Cardiac muscle cell (in vitro differentiated cells and primary cell): Measurements from ENCODE around the gene L3MBTL1. TPM values are rescaled to one million over a fixed set of nuclear protein-coding genes. Genes with fewer than 3 reads are reported as not detected.
A peak's percentile ranks its signal among the peaks of the same experiment; 100 is the strongest.

ENCODE experiments used
- DNase-seq, 2 donors: peaks; one replicate each; pipeline versions ENCODE4 v3.0.0 to v3.0.0-alpha.2; 2010 to 2017; ENCODE audit warnings: low read depth in 1 of 2, low spot score in 1 of 2
- H3K27ac ChIP-seq: fragments of 200-600 bp; sonication (generic); 2 replicates; pipeline ENCODE4 v1.5.1; 2016
- H3K27me3 ChIP-seq: fragments of 200-600 bp; sonication (generic); 2 replicates; pipeline ENCODE4 v1.6.0; 2016; ENCODE audit warnings: control low read depth
- H3K36me3 ChIP-seq: fragments of 200-600 bp; sonication (generic); 2 replicates; pipeline ENCODE4 v1.5.1; 2016; ENCODE audit warnings: control low read depth
- H3K4me1 ChIP-seq: fragments of 200-600 bp; sonication (generic); 2 replicates; pipeline ENCODE4 v1.8.1; 2017; ENCODE audit warnings: low read depth, mild to moderate bottlenecking, mixed run types
- H3K4me3 ChIP-seq: fragments of 200-600 bp; sonication (generic); 2 replicates; pipeline ENCODE4 v1.5.1; 2016; ENCODE audit warnings: mild to moderate bottlenecking
- H3K9me3 ChIP-seq: fragments of 200-600 bp; sonication (generic); 2 replicates; pipeline ENCODE4 v1.5.1; 2017; ENCODE audit warnings: low read depth, mild to moderate bottlenecking, control low read depth
- polyA plus RNA-seq: library from polyadenylated mRNA; unstranded; fragments of >200 nt; fragmentation: Nextera tagmentation; extraction: Ambion mirVana; gene quantifications from 2 replicates; pipeline ENCODE4 v1.2.1, GENCODE V29; 2016
- total RNA-seq: library from RNA; depleted of rRNA; stranded (reverse); fragments of >200 nt; gene quantifications from 2 replicates; pipeline ENCODE4 v1.2.3, GENCODE V29; 2016
- TF ChIP-seq, protein P1 (sequence below): IDR thresholded peaks from 2 replicates; pipeline ENCODE4 v1.5.1; 2012; ENCODE audit warnings: low read depth, mild to moderate bottlenecking, low read length

L3MBTL1 gene
- total and polyA plus RNA-seq, 2 experiments from 2014 or later, result 17.8 to 115 TPM

- no peaks in the 10 kb centered on the region for H3K4me1 ChIP-seq
- peaks cover 26% of the 10 kb centered on the region for H3K27me3 ChIP-seq
- no peak overlapping the region for H3K4me3 ChIP-seq
These were observed 1.1 kb downstream of the L3MBTL1 start for GRCh38 chr20:43508604-43509040.

GRCh38 chr20:43511879-43512278 lies 4.4 kb downstream of the L3MBTL1 start:
- DNase-seq, result no peak
- H3K9me3 ChIP-seq, result no peaks in the 10 kb centered on the region
- TF ChIP-seq, protein P1, sequence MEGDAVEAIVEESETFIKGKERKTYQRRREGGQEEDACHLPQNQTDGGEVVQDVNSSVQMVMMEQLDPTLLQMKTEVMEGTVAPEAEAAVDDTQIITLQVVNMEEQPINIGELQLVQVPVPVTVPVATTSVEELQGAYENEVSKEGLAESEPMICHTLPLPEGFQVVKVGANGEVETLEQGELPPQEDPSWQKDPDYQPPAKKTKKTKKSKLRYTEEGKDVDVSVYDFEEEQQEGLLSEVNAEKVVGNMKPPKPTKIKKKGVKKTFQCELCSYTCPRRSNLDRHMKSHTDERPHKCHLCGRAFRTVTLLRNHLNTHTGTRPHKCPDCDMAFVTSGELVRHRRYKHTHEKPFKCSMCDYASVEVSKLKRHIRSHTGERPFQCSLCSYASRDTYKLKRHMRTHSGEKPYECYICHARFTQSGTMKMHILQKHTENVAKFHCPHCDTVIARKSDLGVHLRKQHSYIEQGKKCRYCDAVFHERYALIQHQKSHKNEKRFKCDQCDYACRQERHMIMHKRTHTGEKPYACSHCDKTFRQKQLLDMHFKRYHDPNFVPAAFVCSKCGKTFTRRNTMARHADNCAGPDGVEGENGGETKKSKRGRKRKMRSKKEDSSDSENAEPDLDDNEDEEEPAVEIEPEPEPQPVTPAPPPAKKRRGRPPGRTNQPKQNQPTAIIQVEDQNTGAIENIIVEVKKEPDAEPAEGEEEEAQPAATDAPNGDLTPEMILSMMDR, result no peak
- H3K4me1 ChIP-seq, result no peaks in the 10 kb centered on the region
- H3K27ac ChIP-seq, result no peak overlapping the region
- H3K36me3 ChIP-seq, result no peaks in the 10 kb centered on the region
- peaks cover 5% of the 10 kb centered on the region for H3K27me3 ChIP-seq
- no peak overlapping the region for H3K4me3 ChIP-seq

More at GRCh38 chr20:43508604-43509040, 1.1 kb downstream of the L3MBTL1 start:
- no peaks in the 10 kb centered on the region for H3K9me3 ChIP-seq
- TF ChIP-seq, protein P1, result peak; percentile 10
- H3K27ac ChIP-seq, result no peak overlapping the region
- DNase-seq, result peak; percentile 10 to 11
- H3K36me3 ChIP-seq, result no peaks in the 10 kb centered on the region

DNA sequence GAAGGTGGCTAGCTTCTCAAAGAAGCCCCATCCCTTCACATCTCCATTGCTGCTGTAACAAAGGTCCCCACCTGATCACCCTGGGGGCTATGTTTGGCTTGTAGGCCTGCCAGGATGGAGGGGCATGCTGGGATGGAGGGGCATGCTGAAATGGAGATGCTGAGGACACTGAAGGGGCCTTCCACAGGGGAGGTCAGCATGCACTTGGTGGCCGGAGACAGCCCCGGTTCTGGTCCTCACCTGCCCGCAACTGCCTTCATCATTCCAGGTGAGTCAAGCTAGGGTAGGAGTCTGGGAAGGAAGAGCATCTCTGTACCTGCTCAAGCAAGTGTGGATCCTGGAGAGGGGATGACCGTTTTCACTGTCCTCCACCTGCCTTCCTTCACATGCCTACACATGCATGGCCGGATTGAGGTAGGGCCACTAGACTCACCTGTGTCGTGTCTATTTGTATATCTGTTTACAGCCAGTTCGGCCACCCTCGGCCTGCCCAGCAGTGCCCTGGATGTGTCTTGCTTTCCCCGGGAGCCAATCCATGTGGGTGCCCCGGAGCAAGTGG lies 6.0 kb downstream of the L3MBTL1 start:
- Histone ChIP-seq H3K36me3 (no peaks in the 10 kb centered on the region), H3K27me3 (no peaks in the 10 kb centered on the region), H3K27ac (no peak overlapping the region), H3K4me3 (peak overlapping the region; percentile 31), H3K4me1 (no peaks in the 10 kb centered on the region), H3K9me3 (no peaks in the 10 kb centered on the region)
- TF ChIP-seq, protein P1, result no peak
- DNase-seq, result no peak

DNA sequence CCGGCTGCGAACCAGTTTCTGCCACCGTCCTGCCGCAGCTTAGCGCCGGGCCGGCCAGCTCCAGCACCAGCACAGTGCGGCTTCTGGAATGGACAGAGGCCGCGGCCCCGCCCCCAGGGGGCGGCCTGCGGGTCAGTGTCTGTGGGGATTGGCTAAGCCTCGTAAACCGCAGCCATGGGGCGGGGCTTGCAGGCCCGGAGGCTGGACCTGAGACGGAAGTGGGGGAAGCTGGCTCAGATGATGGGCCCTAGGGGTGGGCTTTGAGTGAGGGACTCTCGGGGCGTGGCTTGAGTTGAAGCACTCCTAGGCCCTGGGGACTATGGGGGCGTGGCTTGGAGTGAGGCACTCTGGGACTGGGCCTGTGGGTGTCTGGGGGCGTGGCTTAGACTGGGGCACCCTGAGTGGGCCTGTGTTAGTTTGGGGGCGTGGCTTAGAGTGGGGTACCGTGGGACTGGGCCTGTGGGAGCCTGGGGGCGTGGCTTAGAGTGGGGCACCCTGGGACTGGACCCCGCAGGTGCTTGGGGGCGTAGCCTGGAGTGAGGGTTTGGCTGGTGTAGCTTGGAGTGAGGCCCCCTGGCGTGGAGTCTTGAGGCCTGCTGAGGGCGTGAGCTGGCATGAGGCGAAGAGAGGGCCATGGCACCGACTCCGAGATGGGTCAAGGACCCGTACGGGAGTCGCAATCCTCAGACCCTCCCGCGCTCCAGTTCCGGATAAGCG lies 6.6 kb downstream of the L3MBTL1 start:
- H3K4me1 ChIP-seq, result no peaks in the 10 kb centered on the region
- DNase-seq, result peak; percentile 99
- H3K27me3 ChIP-seq, result no peaks in the 10 kb centered on the region
- TF ChIP-seq, protein P1, result peak; percentile 34
- H3K36me3 ChIP-seq, result no peaks in the 10 kb centered on the region
- peak overlapping the region; percentile 59 for H3K4me3 ChIP-seq
- no peaks in the 10 kb centered on the region for H3K9me3 ChIP-seq
- no peak overlapping the region for H3K27ac ChIP-seq

DNA sequence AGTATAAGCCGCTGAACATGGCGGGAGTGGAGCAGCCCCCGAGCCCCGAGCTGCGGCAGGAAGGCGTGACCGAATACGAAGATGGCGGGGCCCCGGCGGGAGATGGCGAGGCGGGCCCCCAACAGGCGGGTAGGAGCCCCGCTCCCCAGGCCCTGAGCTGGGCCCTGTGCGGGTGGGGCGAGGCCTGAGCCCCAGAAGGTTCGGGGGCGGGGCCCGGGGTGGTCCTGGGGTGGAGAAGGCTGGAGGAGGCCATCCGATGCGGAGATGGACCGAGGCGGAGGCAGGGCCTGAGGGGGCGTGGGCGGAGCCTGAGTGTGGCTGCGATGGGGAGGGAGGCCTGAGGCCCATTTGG lies 7.1 kb downstream of the L3MBTL1 start:
- H3K27me3 ChIP-seq, result no peaks in the 10 kb centered on the region
- TF ChIP-seq, protein P1, result no peak
- H3K36me3 ChIP-seq, result no peaks in the 10 kb centered on the region
- H3K9me3 ChIP-seq, result no peaks in the 10 kb centered on the region
- no peak overlapping the region for H3K27ac ChIP-seq
- no peaks in the 10 kb centered on the region for H3K4me1 ChIP-seq
- H3K4me3 ChIP-seq, result peak overlapping the region; percentile 59
- no peak for DNase-seq
